NOMO-1 treated with dmso at 0.1 percent for 144 hours (cell line): ENCODE measurements around the gene HOXD8.
A peak's percentile ranks its signal among the peaks of the same experiment; 100 is the strongest.

Experiments
- DNase-seq: peaks from one replicate; lab custom pipeline; 2025; ENCODE audit not compliant: unreplicated experiment; lab: John Stamatoyannopoulos, UW

HOXD8 gene

DNA sequence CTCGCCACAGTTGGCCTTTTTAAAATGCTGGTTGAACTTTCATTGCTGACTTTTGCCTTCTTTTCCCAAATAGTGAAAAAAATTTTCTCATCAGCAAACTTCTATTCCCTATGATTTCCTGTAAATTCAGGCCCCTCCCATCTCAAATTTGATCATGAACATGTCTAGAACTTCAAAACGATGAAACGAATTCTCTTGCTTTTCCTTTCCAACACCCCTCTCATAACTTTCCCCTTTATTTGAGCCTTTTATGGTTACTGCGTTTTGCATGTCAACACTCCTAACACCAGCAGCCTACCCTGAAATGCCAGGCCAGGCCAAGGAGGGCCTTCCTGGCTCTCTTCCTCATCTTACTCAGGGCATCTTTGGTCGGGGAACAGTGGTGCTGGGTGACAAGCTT lies 38.6 kb upstream of the HOXD8 start:
- no peak for DNase-seq

DNA sequence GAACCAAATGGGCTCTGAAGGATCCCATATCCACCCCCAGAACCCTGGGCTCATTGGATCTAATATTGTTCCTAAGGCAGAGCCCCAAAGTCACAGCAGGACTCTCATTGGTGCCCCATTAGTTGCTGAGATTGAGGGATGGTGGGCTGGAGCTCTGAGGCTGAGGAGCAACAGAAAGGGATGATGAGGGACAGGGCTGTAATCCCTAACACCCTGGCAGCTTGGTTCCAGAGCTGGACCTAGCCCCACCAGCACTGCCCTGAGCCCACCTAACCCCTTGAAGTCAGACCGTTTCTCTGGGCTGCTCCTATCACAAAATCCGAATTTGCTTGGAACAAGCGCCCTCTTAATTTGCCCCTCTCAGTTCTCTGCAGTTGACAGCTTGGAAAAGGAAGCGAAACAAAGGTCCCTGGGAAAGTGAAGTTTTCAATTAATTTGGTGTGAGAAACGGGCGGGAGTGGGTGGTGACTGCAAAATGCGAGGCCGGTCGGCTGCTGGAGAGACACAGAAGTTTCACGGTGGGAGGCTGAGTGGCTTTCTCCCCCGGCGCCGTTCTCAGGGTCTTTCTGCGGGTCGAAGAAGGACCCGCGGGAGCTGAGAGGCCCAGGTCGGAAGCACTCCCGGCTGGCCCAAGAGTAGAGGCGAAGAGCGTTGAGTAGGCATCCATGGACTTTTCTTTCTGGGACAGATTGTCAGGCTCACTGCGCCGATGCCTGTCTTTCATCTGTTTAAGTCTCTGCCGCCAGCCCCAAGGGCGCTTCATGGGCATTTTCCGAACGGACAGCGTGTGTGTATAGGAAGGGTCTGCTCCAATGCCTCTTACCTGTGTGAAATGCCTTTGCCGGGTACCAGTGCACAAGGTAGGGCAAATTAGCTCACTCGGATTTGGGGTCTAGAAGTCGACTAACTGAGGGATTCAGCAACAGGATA lies 37.9 kb upstream of the HOXD8 start:
- DNase-seq = no peak

DNA sequence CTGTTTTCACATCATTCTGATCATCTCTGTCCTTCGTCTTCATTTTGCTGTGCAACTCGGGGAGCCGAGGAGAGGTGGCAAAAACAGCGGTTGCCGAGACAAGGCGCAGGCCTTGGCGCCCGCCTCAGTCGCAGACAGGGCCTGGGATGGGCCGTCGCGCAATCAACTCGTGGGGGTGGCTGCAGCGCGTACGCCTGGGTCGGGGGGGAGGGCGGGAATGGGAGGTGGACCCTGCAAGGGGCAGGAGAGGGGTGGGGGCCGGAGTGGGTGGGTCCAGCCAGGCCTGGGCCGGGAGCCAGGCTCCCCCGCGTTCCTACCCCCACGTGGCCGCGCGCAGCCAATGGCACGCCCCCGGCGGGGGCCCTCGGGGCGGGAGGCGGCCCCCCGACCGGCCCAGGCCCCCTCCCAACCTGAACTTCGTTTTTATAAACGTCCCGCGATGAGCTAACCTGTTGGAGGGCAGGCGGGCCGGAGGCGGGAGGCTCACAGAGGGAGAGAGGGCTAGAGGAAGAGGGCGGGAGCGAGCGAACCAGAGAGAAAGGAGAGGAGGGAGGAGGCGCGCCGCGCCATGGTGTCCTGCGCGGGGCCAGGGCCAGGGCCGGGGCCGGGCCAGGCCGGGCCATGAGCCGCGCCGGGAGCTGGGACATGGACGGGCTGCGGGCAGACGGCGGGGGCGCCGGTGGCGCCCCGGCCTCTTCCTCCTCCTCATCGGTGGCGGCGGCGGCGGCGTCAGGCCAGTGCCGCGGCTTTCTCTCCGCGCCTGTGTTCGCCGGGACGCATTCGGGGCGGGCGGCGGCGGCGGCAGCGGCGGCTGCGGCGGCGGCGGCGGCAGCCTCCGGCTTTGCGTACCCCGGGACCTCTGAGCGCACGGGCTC lies 37.0 kb upstream of the HOXD8 start, which contains the start of gene HOXD13:
TSS of gene HOXD13 (plus strand) at position 452 of the 875 bp plus-strand sequence. CDS start at position 622, 170 bp downstream.
- DNase-seq = no peak

DNA sequence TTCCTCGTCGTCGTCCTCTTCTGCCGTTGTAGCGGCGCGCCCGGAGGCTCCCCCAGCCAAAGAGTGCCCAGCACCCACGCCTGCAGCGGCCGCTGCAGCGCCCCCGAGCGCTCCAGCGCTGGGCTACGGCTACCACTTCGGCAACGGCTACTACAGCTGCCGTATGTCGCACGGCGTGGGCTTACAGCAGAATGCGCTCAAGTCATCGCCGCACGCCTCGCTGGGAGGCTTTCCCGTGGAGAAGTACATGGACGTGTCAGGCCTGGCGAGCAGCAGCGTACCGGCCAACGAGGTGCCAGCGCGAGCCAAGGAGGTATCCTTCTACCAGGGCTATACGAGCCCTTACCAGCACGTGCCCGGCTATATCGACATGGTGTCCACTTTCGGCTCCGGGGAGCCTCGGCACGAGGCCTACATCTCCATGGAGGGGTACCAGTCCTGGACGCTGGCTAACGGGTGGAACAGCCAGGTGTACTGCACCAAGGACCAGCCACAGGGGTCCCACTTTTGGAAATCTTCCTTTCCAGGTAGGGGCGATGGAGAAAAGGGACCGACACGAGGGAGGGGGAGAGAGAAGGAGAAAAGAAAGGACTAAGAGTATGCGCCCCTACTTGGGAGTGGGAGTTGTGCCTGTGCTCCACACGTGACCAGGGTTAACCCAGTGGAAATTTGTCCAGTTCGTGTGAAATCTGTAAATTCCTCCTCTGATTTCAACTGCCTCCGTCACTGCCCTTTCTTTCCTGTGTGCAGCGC lies 36.2 kb upstream of the HOXD8 start:
- no peak for DNase-seq

DNA sequence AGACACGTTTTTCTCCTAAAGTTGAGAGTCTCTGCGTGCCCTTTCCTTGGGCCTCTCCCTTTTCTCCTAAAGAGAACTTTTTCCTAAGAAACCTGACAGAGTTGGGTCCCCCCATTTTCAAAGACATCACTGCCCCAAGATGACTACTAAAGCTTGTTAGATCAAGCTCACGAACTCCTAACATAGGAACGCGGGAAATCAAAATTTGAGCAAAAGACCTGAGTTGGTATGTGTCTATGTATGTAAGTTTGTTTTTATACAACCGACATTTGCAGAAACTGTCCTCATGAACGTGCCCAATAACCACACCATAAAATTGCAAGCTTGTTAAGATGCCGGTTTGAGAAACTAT lies 35.6 kb upstream of the HOXD8 start:
- no peak for DNase-seq

DNA sequence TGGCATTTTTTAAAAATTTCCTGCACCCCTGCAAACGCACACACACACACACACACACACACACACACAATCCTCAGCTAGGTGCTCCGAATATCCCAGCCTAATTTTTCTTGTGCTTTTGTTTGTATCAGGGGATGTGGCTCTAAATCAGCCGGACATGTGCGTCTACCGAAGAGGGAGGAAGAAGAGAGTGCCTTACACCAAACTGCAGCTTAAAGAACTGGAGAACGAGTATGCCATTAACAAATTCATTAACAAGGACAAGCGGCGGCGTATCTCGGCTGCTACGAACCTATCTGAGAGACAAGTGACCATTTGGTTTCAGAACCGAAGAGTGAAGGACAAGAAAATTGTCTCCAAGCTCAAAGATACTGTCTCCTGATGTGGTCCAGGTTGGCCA lies 35.2 kb upstream of the HOXD8 start:
- DNase-seq = no peak

DNA sequence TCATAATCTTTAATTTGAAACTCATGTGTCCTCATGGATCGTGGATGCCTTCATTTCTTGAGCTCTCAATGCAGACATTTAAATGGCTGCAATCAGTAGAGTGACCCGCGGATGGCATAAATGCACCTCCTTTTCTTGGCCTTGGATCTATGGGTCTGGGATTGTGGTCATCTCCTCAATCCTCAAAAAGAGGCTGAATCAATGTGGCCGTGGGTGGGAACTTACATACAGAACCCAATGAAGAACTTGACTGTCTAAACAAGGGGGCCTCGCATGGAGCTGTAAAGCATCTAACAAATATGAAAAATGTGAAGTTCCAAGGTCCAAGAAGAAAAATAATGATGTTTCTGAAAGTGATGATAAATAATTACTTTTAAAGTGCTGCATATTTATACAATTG lies 34.1 kb upstream of the HOXD8 start:
- DNase-seq = no peak

DNA sequence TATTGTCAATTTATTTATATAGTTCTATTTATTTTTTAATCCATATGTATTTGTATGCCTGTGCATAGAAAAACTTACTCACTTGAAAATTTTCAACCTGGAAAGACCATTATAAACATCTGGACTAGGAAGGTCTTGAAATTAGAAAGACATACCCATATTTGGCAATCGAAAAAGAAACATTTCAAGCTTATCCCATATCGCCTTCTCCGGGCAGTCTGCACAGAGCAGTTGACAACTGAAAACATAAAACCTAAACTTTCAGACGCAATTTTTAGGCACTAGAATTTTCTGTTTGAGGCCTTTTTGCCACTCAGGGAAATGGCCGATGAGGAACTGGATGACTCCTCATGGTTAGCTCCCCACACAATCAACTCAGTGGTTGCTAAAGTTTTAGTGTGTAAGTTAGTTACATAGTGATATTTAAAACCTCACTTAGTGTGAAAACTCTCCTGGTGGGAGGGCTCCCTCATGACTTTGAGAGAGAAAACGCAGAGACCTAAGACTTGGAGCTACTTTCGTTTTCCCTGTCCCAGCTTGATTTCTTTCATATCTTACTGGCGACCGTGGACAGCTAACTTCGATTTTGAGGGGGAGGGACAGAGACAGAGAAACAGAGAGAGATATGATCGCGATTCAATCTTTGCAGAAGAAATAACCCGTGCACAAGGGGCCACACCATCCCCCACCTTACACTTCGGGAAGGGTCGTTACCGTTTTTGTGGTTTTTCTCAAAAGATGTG lies 33.1 kb upstream of the HOXD8 start:
- DNase-seq = no peak

DNA sequence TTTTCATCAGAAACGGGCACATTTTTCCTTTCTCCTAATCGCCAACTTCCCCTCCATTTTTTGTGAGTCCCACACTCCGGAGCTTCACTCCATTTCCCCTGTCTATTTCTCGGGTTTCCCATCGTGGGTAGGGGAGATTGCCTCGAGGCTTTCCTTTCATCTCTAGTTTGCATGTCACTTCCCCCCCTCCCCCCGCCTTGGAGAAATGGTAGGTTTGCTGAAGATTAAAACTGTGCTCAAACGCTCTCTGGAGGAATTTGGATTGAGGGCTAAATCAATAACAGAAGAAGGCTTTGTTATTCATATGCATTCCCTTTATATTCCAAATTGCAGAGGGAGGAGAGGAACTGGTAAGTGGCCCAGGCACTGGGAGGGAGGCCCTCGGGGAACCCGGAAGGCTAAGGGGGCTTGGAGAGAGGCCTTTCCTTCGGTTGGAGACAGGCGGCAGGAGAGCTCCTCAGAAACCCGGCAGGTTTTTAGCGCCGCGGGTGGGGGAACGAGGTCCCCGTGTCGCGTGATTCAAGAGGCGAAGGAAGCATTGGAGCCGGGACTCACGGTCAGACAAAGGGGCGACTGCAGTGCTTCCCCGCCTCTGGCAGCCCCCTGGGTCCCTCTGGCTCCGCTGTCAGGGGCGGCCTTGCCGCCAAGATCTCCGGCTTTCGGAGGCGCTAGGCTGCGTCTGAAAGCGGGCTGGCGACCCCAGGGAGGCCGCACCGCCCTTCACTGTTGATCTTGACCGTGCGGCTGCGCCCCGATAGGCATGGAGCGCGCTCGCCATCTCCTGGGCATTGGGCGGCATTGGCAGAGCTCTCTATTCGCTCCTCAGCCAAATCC lies 32.3 kb upstream of the HOXD8 start:
- peak; percentile 51 for DNase-seq

DNA sequence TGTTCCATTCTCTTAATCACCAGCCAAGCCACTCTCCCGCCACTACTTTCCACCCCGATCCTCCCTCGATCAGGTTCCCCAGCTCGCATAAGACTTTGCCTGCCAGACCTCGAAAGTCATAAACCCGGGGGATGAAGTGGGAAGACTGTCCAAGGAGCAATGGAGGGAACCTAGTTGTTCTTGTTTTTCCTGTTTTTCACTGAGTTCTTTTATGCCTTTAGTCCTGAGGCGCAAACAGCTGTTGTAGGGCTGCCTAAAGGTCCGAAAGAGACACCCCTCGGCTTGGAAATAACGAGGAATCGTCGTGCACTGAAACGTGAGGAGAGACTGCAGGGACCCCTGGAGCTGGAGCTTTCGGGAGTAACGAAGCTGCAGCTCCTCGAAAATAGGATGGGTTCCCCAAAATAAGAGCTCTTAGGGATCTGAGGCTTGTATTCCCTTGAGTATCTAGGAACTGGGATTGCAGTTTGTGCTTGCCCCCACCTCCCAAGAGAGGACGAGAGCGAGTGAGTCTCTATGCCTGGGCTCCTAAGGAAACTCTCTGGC lies 31.6 kb upstream of the HOXD8 start:
- no peak for DNase-seq

DNA sequence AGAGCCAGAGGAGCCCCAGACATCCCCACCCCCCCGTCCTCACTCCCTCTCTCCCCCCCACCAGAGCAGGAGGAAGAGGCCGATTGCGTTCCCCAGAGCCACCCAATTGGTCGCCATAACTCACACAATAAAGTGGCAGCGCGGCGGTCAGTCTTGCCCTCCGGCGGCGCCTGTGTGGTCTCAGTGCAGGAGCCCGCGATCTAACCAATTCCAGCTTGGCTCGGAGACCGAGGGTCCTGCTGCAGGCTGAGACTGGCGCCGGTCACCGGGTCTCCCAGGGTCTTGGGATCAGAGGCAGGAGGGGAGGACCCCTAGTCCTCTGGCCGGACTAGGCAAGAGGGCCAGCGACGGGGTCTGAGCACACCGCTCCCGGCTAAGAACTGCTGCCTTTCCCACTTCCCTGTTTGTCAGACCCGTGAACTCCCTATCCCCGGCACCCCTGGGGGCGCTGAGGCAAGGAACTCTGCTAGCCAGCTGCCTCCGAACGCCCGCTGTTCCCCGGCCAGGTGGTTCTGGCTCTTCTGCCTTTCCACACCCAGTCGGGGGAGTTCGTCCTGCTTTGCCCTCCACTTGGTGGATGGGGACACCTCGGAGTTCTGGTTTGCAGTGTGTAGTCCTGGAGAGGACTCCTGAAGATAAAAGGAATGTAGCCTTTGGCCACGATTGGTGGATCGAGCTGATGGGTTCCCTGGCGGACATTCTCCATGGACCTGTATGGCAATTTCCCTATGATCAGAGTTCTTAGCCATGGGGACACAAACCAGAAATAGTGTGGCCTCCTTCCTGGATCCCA lies 30.9 kb upstream of the HOXD8 start:
- no peak for DNase-seq

DNA sequence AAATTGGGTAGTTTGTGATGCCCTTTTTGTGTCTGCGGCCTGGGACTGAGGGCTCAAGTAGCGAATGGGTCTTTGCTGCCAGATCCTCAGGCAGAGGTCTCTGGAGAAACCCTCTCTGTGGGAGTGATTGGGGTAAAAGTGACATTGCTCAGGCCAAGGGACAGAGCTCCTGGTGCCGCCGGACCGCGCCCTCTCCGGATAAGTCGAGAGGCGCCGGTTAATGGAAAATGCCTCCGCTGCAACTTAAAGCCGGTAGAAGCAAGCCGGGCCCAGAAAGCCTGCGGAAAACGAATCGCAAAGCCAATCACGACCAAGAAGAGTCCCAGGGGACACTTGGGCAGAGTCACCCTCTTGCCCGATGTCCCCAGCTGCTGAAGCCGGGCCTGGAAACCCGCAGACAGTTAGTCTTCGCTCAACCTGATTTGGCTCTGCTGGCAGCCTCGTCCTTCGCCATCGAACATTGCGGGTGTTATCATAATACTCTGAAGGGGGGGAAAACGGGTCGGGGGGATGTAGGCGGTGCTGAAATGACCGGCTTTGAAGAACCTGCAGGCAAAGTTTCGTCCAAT lies 30.3 kb upstream of the HOXD8 start:
- no peak for DNase-seq

DNA sequence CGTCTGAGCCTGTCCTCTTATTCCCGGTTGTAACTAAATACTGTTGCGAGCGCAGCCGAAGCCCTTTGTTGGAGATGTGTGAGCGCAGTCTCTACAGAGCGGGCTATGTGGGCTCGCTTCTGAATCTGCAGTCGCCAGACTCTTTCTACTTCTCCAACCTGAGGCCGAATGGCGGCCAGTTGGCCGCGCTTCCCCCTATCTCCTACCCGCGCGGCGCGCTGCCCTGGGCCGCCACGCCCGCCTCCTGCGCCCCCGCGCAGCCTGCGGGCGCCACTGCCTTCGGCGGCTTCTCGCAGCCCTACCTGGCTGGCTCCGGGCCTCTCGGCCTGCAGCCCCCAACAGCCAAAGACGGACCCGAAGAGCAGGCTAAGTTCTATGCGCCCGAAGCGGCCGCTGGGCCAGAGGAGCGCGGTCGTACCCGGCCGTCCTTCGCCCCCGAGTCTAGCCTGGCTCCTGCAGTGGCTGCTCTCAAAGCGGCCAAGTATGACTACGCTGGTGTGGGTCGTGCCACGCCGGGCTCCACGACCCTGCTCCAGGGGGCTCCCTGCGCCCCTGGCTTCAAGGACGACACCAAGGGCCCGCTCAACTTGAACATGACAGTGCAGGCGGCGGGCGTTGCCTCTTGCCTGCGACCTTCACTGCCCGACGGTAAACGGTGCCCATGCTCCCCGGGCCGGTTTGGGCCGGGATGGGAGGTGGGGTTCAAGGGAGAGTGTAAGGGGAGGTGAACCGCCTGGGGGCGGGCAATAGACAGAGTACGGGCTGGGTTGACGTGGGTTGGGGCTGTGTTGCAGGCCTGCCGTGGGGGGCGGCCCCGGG lies 29.6 kb upstream of the HOXD8 start, which contains the start of gene HOXD12:
TSS of gene HOXD12 (plus strand) at position 68 of the 819 bp plus-strand sequence. CDS start at position 75, 7 bp downstream.
- DNase-seq = no peak

DNA sequence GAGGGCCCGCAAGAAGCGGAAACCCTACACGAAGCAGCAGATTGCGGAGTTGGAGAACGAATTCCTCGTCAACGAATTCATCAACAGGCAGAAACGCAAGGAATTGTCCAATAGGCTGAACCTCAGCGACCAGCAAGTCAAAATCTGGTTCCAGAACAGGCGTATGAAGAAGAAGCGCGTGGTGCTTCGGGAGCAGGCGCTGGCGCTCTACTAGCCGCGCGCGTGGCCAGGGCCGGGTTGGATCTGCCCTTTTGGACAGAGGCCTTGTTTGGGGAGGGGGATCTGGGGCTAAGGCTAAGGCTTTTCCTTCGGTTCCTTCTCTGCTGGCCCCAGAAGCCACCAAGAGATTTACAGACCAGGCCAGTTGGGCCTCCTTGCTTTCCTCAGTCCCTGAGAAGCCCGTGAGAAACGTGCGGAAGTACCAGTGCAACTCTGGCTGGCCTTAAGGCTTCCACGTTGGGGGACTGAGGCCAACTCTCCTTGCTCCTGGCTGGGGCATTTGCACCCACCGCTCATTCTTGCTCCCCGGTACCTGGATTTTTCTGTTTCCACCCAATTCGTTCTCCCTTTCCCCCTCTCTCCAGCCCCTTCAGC lies 28.9 kb upstream of the HOXD8 start:
- no peak for DNase-seq

DNA sequence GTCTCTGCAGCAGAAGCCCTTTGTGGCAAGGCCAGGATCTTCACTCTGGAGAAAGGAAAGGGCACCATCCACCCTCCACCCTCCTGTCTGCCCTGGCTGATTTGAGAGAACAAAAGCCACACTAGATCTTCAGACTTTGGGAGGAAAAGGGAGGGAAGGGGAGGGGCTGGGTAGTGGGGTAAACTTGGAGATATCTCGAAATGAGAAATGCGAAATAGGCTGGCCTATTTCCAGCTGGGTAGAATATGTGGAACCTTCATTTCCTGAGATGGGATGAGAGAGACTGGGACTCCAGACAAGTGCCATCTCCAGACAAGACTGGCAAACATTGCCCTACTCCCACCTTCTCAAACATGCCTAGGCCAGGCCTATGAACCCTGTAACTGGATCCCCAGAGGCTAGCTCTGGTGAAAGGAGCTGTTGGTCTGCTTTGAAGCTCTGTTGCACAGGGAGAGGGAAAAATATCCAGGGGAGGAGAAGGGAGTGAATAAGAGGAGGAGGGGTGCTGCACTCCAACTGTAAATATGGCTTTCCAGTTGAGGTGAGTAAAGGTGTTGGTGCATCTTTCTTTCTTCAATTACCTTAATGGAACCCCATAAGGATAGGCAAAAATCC lies 28.2 kb upstream of the HOXD8 start:
- no peak for DNase-seq

DNA sequence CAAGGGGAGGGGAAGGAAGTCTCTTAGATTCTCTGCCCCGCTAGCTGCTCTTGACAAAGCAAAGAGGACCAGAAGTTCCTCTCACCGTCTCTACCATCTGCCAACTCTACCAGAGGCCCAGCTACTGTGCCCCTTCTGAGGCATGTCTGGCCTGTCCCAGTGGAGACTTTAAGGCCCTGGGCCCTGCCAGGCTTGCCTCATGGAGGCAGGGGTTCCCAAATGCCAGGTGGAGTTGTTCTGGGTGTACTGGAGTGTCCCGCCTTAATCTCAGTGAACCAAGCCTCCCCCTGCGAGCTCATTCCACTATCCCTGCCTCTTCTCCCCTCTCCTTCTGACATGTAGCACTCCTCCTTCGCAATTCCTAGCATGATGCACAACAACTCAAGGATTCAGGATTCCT lies 27.7 kb upstream of the HOXD8 start:
- no peak for DNase-seq
